CD4-positive, alpha-beta T cell treated with Interleukin-12 subunit alpha and Interleukin-12 subunit beta, for 1 hour (primary cell): ENCODE measurements around the gene OR6C1.
"Not testable (repeated sequence)": the region's sequence is repeated elsewhere in the genome, so short reads cannot be mapped to it uniquely, and the experiment has no call there.

Source experiments
- DNase-seq: peaks from one replicate; pipeline ENCODE4 v3.0.0-alpha.2; 2020

The OR6C1 gene

DNA sequence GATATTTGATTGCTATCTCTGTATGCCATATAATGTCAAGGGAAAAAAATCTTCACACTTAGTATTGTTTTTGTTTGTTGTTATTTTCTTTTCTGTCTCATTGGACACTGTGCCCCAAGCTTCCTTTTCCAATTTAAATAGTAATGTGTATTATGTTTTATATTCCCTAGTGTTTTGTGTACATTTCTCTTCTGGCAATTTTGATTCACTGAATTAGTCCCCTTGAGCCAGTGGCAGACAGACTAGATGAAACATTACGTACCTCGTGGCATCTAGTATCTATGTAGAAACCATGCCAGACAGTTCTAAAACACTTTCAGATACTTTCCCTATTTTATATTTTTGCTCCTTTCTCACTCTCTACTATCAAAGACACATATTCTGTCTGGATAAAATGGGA is at the start of gene OR6C1:
TSS of gene OR6C1 (plus strand) at position 301 of the 400 bp plus-strand sequence. CDS start 6,257 bp downstream, outside the sequence.
- DNase-seq: no peak

DNA sequence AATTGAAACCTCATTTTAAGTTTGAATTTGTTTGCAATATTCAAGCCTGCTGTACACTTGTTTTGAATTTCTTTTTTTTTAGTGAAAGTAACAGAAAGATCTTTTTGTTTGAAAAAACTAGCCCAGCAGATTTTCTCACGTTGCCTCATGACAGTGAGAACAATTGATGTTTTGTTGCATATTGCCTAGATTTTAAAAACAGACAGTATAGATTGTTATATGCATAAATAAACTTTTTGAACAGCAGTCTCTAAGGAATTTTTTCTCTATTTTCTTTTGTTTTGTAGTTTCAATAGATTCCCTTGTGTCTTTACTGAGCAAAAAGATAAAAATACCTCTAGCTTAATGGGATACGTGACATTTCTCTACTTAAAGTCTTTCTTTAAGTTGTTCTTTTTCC is 33.2 kb upstream of the OR6C1 start:
- DNase-seq: no peak

DNA sequence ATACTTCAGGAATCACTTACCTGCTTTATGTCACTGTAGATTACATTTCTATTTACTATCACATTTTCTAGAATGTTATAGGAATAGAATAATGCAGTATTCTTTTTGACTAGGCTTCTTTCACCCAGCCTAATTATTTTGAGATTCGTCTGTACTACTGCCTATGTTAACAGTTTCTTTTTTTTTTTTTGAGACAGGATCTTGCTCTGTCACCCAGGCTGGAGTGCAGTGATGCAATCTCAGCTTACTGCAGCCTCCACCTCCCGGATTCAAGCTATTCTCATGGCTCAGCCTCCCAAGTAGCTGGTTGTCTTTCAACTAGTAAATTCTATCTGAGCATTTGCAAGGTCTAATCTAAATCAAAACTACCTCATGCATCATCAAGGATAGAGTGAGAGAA is 24.1 kb upstream of the OR6C1 start:
- DNase-seq: no peak

DNA sequence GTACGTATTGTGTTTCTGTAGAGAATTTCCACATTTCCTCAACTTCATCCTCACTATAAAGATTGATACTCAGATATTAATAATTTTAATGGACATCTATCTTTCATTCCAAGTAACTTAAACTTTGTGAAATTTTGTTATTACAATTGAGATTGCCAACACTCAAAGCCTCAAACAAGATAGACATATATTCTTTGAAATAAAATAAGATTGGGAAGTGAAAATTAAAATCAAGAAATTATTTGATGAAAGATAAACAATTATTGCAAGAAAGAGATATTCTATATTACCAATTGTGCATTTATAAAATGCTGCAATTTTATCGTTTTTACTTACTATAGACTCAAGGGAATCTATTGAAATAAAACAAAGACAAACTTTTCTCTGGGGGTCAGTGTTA is 17.7 kb upstream of the OR6C1 start, which contains the start of gene OR6C6:
TSS of gene OR6C6 (minus strand) at position 101 of the 400 bp plus-strand sequence. CDS start 1,337 bp downstream, outside the sequence.
- no peak for DNase-seq

DNA sequence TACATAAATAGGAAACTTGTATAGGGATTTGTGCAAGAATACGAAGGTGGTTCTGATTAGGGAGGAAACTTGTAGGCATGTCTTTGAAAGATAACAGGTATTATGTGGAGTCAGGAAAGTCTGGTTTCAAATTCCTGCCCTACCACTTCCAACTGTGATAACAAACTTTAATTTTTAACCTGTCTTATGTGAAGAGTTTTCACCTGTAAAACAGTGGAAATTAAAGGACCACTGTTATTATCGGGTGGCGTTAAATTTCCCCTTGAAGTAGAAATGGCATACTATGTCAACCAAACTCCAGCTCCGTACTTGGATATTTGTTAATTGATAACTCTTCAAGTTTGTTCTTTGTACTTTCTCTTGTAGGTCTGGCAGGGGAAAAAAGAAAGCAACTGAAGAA is 6.1 kb downstream of the OR6C1 start:
- no peak for DNase-seq

DNA sequence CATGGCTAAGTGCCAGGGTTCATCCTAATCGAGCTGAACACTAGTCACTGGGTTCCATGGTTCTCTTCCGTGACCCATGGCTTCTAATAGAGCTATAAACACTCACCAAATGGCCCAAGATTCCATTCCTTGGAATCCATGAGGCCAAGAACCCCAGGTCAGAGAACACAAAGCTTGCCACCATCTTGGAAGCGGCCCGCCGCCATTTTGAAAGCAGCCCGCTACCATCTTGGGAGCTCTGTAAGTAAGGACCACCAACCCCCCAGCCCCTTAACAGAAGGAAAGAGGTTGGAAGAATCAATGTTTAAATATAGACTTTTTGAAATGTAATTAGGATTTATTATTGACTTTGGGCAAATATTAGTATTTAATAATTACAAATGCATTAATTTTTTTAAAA is 11.7 kb downstream of the OR6C1 start:
- not testable (repeated sequence) for DNase-seq

GRCh38 chr12:55330446-55330845 is 16.3 kb downstream of the OR6C1 start, which contains the start of gene OR6C3:
TSS of gene OR6C3 (plus strand) at chr12:55330746. CDS start at chr12:55331701, 955 bp downstream.
- DNase-seq: no peak

- DNase-seq: no peak
Observed at GRCh38 chr12:55336002-55336401, 21.9 kb downstream of the OR6C1 start.

- DNase-seq: not testable (repeated sequence)
Observed at GRCh38 chr12:55355338-55355737, 41.2 kb downstream of the OR6C1 start.

- no peak for DNase-seq
Observed at GRCh38 chr12:55362675-55363074, 48.5 kb downstream of the OR6C1 start, which contains the start of gene OR6C75. TSS of gene OR6C75 (plus strand) at chr12:55362975. CDS start at chr12:55365111, 2,136 bp downstream.

- no peak for DNase-seq
Observed at GRCh38 chr12:55365086-55365485, 50.9 kb downstream of the OR6C1 start.
